IMR-90 (cell line): Measurements from ENCODE around the gene FRG1. TPM values are rescaled to one million over a fixed set of nuclear protein-coding genes. Genes with fewer than 3 reads are reported as not detected.
"Not testable (repeated sequence)": the region's sequence is repeated elsewhere in the genome, so short reads cannot be mapped to it uniquely, and the experiment has no call there.

ENCODE experiments used
- ATAC-seq: fragments of 200-7000 bp; cut with Tn5 transposase; 2 replicates; pipeline ENCODE4 v1.9.1; 2020; ENCODE audit warnings: low read depth, mild to moderate bottlenecking, moderate library complexity
- BruUV-seq: library from RNA; stranded (reverse); fragments of 400-500 nt; replicated peaks from 2 replicates; lab custom pipeline; 2021; lab: Mats Ljungman, UMichigan
- CTCF ChIA-PET: fragments of 300-600 bp; formaldehyde crosslinking; extraction: SDS; loops from one replicate; lab custom pipeline; 2021; ENCODE audit warnings: antibody characterized with exemption; lab: Yijun Ruan, JAX
- POLR2A ChIA-PET: fragments of 300-600 bp; sonication (Branson Sonifier 250); formaldehyde crosslinking; loops from one replicate; lab custom pipeline; 2022; ENCODE audit warnings: antibody characterized with exemption; ENCODE audit not compliant: unreplicated experiment; lab: Charles Lee
- DNase-seq: peaks from one replicate; pipeline ENCODE4 v3.0.0; 2013
- H2AFZ ChIP-seq: replicated peaks from 2 replicates; pipeline ENCODE3; 2013; ENCODE audit warnings: low read length, mild to moderate bottlenecking; ENCODE audit not compliant: poor library complexity
- H2AK5ac ChIP-seq: 2 replicates; pipeline ENCODE4 v1.6.1; 2013; ENCODE audit warnings: low read depth, low read length, inconsistent platforms
- H2AK9ac ChIP-seq: replicated peaks from 2 replicates; pipeline ENCODE3; 2013; ENCODE audit warnings: mild to moderate bottlenecking, low read depth, low read length, moderate library complexity; ENCODE audit not compliant: poor library complexity
- H2BK120ac ChIP-seq: 2 replicates; pipeline ENCODE4 v1.6.1; 2013; ENCODE audit warnings: low read depth, low read length, inconsistent platforms
- H2BK15ac ChIP-seq: 3 replicates; pipeline ENCODE4 v1.6.1; 2013; ENCODE audit warnings: low read depth, low read length, inconsistent platforms
- H2BK20ac ChIP-seq: 2 replicates; pipeline ENCODE4 v1.6.1; 2013; ENCODE audit warnings: low read depth, mild to moderate bottlenecking, inconsistent platforms, low read length, moderate library complexity
- H2BK5ac ChIP-seq: 2 replicates; pipeline ENCODE4 v1.6.1; 2013; ENCODE audit warnings: mild to moderate bottlenecking, low read depth, low read length, inconsistent platforms; ENCODE audit not compliant: poor library complexity, severe bottlenecking
- H3K14ac ChIP-seq: replicated peaks from 2 replicates; pipeline ENCODE4 v1.6.1; 2013; ENCODE audit warnings: low read depth, low read length, inconsistent platforms
- H3K18ac ChIP-seq: 2 replicates; pipeline ENCODE4 v1.6.1; 2013; ENCODE audit warnings: low read depth, low read length, control low read depth
- H3K23ac ChIP-seq: 2 replicates; pipeline ENCODE4 v1.6.1; 2013; ENCODE audit warnings: low read depth, low read length, inconsistent platforms
- H3K27ac ChIP-seq: 2 replicates; pipeline ENCODE4 v1.5.1; 2013; ENCODE audit warnings: mild to moderate bottlenecking, control low read depth, low read length; ENCODE audit not compliant: insufficient read depth
- H3K27me3 ChIP-seq: 2 replicates; pipeline ENCODE4 v1.6.1; 2013; ENCODE audit warnings: low read length; ENCODE audit not compliant: control insufficient read depth, insufficient read depth
- H3K36me3 ChIP-seq: 2 replicates; pipeline ENCODE4 v1.6.1; 2013; ENCODE audit warnings: low read length, mixed read lengths; ENCODE audit not compliant: control insufficient read depth, insufficient read depth
- H3K4ac ChIP-seq: 2 replicates; pipeline ENCODE4 v1.6.1; 2013; ENCODE audit warnings: low read depth, low read length, inconsistent platforms
- H3K4me1 ChIP-seq: 2 replicates; pipeline ENCODE4 v1.6.1; 2013; ENCODE audit warnings: low read length, mixed read lengths; ENCODE audit not compliant: control insufficient read depth, insufficient read depth
- H3K4me2 ChIP-seq: 2 replicates; pipeline ENCODE4 v1.6.1; 2013; ENCODE audit warnings: low read depth, mild to moderate bottlenecking, control low read depth, low read length, moderate library complexity
- H3K4me3 ChIP-seq: 2 replicates; pipeline ENCODE4 v1.5.1; 2013; ENCODE audit warnings: low read depth, mild to moderate bottlenecking, control low read depth, low read length, moderate library complexity; ENCODE audit not compliant: insufficient read depth
- H3K56ac ChIP-seq: 2 replicates; pipeline ENCODE4 v1.6.1; 2013; ENCODE audit warnings: low read length, inconsistent platforms; ENCODE audit not compliant: insufficient read depth; ENCODE audit errors: extremely low read depth
- H3K79me1 ChIP-seq, 2 experiments: 2 replicates each; pipeline ENCODE4 v1.6.1; 2013; ENCODE audit warnings: low read length in 2 of 2, inconsistent platforms in 1 of 2, low read depth in 1 of 2
- H3K9ac ChIP-seq: 2 replicates; pipeline ENCODE4 v1.6.1; 2013; ENCODE audit warnings: low read depth, low read length, control low read depth
- H3K9me1 ChIP-seq: 2 replicates; pipeline ENCODE4 v1.6.1; 2013; ENCODE audit warnings: low read length, inconsistent platforms; ENCODE audit not compliant: insufficient read depth
- H3K9me3 ChIP-seq: 2 replicates; pipeline ENCODE4 v1.6.1; 2013; ENCODE audit warnings: low read length; ENCODE audit not compliant: control insufficient read depth, insufficient read depth
- H4K20me1 ChIP-seq: 2 replicates; pipeline ENCODE4 v1.6.1; 2013; ENCODE audit warnings: low read length, inconsistent platforms; ENCODE audit not compliant: insufficient read depth
- H4K5ac ChIP-seq: 2 replicates; pipeline ENCODE4 v1.6.1; 2013; ENCODE audit warnings: mild to moderate bottlenecking, low read depth, low read length, control low read depth
- H4K8ac ChIP-seq, 2 experiments: 2 replicates each; pipeline ENCODE4 v1.6.1; 2013; ENCODE audit warnings: low read depth in 2 of 2, low read length in 2 of 2, control low read depth in 1 of 2, inconsistent platforms in 1 of 2
- H4K91ac ChIP-seq: 2 replicates; pipeline ENCODE4 v1.6.1; 2013; ENCODE audit warnings: low read depth, low read length, inconsistent platforms; ENCODE audit not compliant: insufficient read depth
- BHLHE40 ChIP-seq: fragments of 150-350 bp; IDR thresholded peaks from 2 replicates; pipeline ENCODE4 v1.6.1; 2016; ENCODE audit warnings: mild to moderate bottlenecking, low read depth, low read length
- WGBS, 2 experiments: methylation state at CpG; one replicate each; pipeline versions ENCODE4 v1.1.5 to v1.1.7; 2013; ENCODE audit warnings: missing lambda C conversion rate in 2 of 2; ENCODE audit not compliant: insufficient read length in 1 of 2; ENCODE audit errors: extremely low coverage in 2 of 2; 5-methylcytosine and 5-hydroxymethylcytosine counted together
- dilution Hi-C: fragments of 300-500 bp; cut with HindIII; formaldehyde crosslinking; loops from one replicate; pipeline ENCODE4 v1.14.3; 2018; ENCODE audit warnings: low sequenced_read_pairs; ENCODE audit not compliant: unreplicated experiment
- in situ Hi-C: fragments of 300-500 bp; cut with MboI; formaldehyde crosslinking; loops from 3 replicates; pipeline ENCODE4 v1.14.3; 2019; ENCODE audit warnings: low sequenced_read_pairs, inconsistent platforms, mixed read lengths
- intact Hi-C: fragments of 100-400 bp; cut with micrococcal nuclease; formaldehyde crosslinking; loops from 2 replicates; pipeline ENCODE4 v1.10.0; 2022
- polyA plus RNA-seq, 3 experiments: library from polyadenylated mRNA; depleted of rRNA; stranded (reverse); fragments of >200 nt; gene quantifications; 2 replicates each; pipeline ENCODE4 v1.2.3, GENCODE V29; 2012; ENCODE audit warnings: low replicate concordance in 1 of 3
- total RNA-seq: library from RNA; depleted of rRNA; stranded (reverse); fragments of >200 nt; gene quantifications from 2 replicates; pipeline ENCODE4 v1.2.3, GENCODE V29; 2012
- TF ChIP-seq, protein P1 (sequence below): fragments of 150-350 bp; IDR thresholded peaks from 2 replicates; pipeline ENCODE4 v1.6.1; 2016; ENCODE audit warnings: low read depth, mild to moderate bottlenecking, low read length, moderate library complexity, borderline replicate concordance

Gene FRG1
- total and polyA plus RNA-seq, 2 of the 4 experiments (the other 2 are of a cell fraction), result 13.4 to 16.2 TPM

DNA sequence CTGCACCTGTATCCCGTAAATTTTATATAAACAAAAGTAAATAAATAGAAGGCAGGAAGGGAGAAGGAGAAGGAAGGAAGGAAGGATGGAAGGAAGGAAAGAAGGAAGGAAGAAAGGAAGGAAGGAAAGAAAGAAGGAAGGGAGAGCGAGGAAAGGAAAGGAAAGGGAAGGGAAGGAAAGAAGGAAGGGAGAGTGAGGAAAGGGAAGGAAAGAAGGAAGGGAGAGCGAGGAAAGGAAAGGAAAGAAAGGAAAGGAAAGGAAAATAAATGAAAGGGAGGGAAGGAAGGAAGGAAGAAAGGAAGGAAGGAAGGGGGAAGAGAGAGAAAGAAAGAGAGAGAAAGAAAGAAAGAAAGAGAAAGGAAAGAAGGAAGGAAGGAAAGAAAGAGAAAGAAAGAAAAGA is 43.0 kb upstream of the FRG1 start (continued):
- TF ChIP-seq, protein P1, sequence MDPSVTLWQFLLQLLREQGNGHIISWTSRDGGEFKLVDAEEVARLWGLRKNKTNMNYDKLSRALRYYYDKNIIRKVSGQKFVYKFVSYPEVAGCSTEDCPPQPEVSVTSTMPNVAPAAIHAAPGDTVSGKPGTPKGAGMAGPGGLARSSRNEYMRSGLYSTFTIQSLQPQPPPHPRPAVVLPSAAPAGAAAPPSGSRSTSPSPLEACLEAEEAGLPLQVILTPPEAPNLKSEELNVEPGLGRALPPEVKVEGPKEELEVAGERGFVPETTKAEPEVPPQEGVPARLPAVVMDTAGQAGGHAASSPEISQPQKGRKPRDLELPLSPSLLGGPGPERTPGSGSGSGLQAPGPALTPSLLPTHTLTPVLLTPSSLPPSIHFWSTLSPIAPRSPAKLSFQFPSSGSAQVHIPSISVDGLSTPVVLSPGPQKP, result no peak
- no peak for TF ChIP-seq BHLHE40

DNA sequence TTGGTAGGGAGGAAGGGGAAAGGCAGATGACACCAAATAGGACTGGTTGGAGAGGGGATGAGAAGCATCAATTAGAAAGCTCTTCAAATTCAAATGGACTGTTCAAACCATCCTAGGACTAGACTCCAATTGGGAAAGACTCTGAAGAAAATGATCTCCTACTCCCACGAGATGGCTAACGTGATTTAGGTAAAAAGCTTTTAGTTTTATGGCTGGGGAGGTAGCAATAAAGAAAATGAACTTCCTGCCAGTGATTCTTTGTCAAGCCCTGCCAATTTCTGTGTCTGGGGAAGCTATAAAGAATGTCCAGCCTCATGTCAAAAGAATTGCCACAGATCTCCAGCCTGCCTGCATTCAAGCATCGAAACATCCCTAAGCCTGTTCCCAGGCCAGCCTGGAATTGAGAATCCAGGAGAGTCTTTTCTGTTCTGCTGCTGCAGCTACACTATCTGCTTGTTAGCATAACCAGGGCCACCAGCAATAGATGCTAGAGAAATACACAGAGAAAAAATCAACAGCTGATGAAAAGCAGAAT is 41.1 kb upstream of the FRG1 start:
- H4K5ac ChIP-seq, H3K9me1 ChIP-seq, H3K27me3 ChIP-seq, in situ Hi-C loops, H3K9me3 ChIP-seq, H3K9ac ChIP-seq, H2AK5ac ChIP-seq, POLR2A ChIA-PET, H3K4ac ChIP-seq, dilution Hi-C loops, H3K4me3 ChIP-seq, H2AK9ac ChIP-seq, H2BK20ac ChIP-seq, H3K27ac ChIP-seq, H4K8ac ChIP-seq, H3K18ac ChIP-seq, H2BK120ac ChIP-seq, H3K36me3 ChIP-seq, H3K56ac ChIP-seq, H3K23ac ChIP-seq, BruUV-seq, DNase-seq, H2AFZ ChIP-seq, H3K79me1 ChIP-seq, H3K14ac ChIP-seq, H4K91ac ChIP-seq, H4K20me1 ChIP-seq, H2BK5ac ChIP-seq, H3K4me1 ChIP-seq, H2BK15ac ChIP-seq, ATAC-seq, CTCF ChIA-PET, H3K4me2 ChIP-seq: not testable (repeated sequence)
- intact Hi-C loops, result loop anchor here (10.0 kb wide), 1 partner anchor 695 kb away; no protein-coding TSS in a partner anchor
- 80% methylated on average over 1 of the region's 3 CpGs; no CpG with 5 or more reads in 1 of the 2 experiments for WGBS, 2 experiments
